C1 segment of cervical spinal cord (tissue), 14 donors: ENCODE results near the gene HEATR9.
A peak's percentile ranks its signal among the peaks of the same experiment; 100 is the strongest.

ENCODE experiments used
- DNase-seq, 14 donors: peaks; one replicate each; lab custom pipeline; 2025; lab: John Stamatoyannopoulos, UW

Gene HEATR9

GRCh38 chr17:35866341-35866950, 2.2 kb downstream of the HEATR9 start:
- DNase-seq, result no peak

GRCh38 chr17:35865412-35866340, 3.0 kb downstream of the HEATR9 start:
- DNase-seq, result no peak

GRCh38 chr17:35864853-35865252, 3.8 kb downstream of the HEATR9 start:
- DNase-seq, result no peak

GRCh38 chr17:35856603-35857002, 12.1 kb downstream of the HEATR9 start:
- no peak for DNase-seq

- DNase-seq, result no peak
These were observed 12.7 kb downstream of the HEATR9 start for GRCh38 chr17:35855965-35856364.

- peak in 3 of 14 donors; percentile 3 to 25 (median 16) for DNase-seq
These were observed 19.0 kb downstream of the HEATR9 start for GRCh38 chr17:35849469-35850348.

- DNase-seq, result no peak
These were observed 20.9 kb downstream of the HEATR9 start for GRCh38 chr17:35847633-35848373.

GRCh38 chr17:35847006-35847405, 21.7 kb downstream of the HEATR9 start:
- no peak for DNase-seq

GRCh38 chr17:35846055-35846809, 22.5 kb downstream of the HEATR9 start:
- DNase-seq, result no peak

- no peak for DNase-seq
These were observed 24.1 kb downstream of the HEATR9 start for GRCh38 chr17:35844547-35844946.

GRCh38 chr17:35843698-35844097, 25.0 kb downstream of the HEATR9 start:
- DNase-seq, result no peak

GRCh38 chr17:35842239-35842638, 26.5 kb downstream of the HEATR9 start:
- no peak for DNase-seq

GRCh38 chr17:35841505-35841904, 27.2 kb downstream of the HEATR9 start:
- no peak for DNase-seq

GRCh38 chr17:35841101-35841500, 27.6 kb downstream of the HEATR9 start:
- DNase-seq, result no peak

GRCh38 chr17:35825206-35825605, 43.5 kb downstream of the HEATR9 start:
- DNase-seq, result no peak

GRCh38 chr17:35821308-35821707, 47.4 kb downstream of the HEATR9 start:
- no peak for DNase-seq

GRCh38 chr17:35819455-35819854, 49.2 kb downstream of the HEATR9 start:
- no peak for DNase-seq

GRCh38 chr17:35817196-35817595, 51.5 kb downstream of the HEATR9 start:
- no peak for DNase-seq

- no peak for DNase-seq
These were observed 52.0 kb downstream of the HEATR9 start for GRCh38 chr17:35816723-35817122.

GRCh38 chr17:35812456-35812855, 56.2 kb downstream of the HEATR9 start:
- no peak for DNase-seq

GRCh38 chr17:35811759-35812158, 56.9 kb downstream of the HEATR9 start:
- DNase-seq, result no peak
